Measurements from ENCODE around the gene FYN.

FYN gene

DNA sequence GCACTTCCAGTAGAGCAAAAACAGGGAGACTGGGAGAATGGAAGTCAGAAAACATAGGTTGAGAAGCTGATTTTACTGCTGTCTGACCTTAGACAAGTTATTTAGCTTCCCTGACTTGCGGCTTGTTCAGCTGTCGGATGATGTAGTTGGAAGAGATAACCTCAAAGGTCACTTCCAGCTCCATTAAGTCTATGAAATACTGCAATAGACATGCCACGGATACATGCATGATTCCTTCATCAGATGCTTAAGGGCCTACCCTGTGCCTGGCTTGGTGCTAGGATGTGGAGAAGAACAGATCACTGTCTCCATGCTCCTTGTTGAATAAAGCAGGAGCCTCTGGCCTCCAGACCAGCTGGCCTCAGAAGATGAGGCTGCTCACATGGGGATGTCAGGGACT, 43.7 kb downstream of the FYN start:
- DNase-seq: no peak

- DNase-seq: no peak
These were observed 44.4 kb downstream of the FYN start for GRCh38 chr6:111828809-111829208.

DNA sequence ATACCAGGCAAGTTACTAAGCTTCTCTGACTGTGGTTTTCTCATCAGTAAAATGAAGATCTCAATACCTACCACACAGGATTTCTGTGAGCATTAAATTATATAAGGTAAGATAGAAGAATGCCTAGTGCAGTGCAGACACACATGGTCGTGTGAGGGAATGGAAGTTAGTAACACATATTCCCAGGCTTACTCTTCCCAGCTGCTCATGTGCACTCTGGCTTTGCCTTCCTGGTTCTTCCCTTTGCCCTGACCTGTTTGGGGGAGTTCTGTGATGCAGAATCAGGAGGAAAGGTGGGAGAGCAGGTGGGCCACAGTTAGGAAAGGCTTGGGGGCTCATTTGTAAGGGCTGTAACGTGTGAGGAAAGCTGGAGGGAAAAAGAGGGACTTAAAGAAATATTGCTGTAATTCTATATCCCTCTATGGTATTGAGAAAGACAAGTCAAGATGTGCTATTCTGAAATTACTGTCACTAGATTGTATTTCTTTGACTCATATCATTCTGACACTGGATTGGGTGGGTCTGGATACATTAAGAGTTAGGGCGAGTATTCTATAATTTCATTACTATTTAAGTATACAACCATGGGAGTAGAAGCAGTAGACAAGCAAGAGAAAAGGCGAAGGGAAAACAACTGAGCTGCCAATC, 47.7 kb downstream of the FYN start:
- DNase-seq: no peak

GRCh38 chr6:111824608-111825337, 48.5 kb downstream of the FYN start:
- no peak for DNase-seq

DNA sequence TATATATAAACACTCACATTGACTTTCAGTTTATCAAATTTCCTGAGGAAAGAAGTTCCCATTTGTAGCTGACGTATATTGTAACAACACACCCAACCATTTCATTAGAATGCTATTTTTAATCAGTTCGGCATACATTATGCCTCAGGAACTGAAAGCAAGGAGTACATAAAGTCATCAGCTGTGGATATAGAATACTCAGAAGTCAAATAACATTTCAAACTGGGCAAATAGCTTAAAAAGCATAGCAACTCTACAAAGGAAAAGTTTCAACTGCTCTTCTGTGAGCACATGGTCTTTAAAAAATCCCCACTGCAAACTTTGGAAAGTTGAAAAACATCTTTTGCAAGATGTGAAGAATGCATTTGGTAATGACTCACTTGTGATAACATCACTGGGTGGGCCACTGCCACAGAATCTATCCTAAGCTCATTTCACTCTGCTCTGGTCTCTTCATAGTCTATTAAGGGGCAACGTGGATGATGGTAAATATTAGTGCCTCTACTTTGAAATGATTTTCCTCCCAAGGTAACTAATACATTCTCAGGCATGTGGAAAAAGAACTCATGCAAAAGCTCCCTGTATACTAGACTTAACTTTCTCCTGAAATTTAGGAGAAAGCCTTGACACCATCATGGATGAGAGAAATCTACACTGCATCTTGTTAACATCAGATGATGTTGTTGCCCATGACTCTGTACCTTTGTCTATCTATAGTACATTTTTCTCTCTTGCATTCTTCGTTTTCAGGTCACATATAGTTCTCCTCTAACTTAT, 49.2 kb downstream of the FYN start:
- DNase-seq: peak; percentile 62

DNA sequence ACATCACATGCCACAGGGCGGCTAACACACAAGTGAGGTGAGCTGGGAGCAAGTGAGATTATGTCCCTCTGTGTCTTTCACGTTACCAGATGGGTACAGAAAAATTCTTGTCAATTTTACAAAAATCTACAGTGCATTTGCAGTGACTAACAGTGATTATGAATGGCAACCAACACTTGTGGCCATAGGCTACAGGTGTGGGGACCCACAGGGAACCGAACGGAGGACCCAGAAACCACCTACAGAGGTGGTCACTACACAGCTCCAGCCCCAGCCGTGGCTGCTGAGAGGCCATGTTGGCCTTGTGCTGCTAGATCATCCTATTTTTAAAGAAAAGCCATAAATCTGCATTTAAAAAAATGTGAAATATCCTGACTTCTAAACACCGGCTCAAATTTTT, 50.2 kb downstream of the FYN start:
- DNase-seq: no peak

- DNase-seq: no peak
These were observed 53.8 kb downstream of the FYN start for GRCh38 chr6:111819458-111819857.

DNA sequence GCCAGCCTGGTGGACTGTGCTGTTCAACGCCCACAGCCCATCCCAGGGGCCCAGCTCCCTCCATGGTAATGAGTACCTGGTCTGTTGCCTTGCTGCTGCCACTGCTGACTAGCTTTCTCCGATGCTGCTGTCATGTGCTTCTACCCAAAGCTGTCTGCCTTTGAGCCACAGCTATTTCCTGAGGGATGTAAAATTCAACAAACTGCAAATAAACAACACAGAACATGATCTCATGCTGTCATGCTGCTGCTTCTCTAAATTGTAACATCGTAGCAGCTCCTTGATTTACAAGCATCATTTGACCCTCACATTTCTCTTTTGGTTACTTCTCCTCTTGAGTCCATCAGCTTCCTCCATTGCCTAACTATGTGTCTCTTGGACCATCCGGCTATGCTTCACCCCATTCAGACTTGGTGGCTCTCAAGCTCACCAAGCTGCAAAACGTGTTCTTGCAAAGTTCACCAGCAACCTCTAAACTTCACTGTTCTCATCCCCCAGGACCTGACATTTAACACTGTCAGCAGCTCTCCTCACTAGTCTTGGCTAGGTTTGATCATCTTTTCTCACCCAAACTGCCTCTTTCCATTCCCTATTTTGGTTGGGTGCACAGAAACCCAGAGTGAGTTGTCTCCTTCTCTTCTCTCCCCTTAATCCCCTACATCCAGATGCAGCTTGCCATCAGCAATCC, 54.6 kb downstream of the FYN start:
- DNase-seq: no peak

- DNase-seq: no peak
These were observed 55.7 kb downstream of the FYN start for GRCh38 chr6:111817451-111818120.

GRCh38 chr6:111813677-111814310, 59.5 kb downstream of the FYN start:
- no peak for DNase-seq

- no peak for DNase-seq
These were observed 60.0 kb downstream of the FYN start for GRCh38 chr6:111813237-111813636.

- peak; percentile 47 for DNase-seq
These were observed 60.9 kb downstream of the FYN start for GRCh38 chr6:111812060-111813038.

GRCh38 chr6:111810294-111811131, 62.7 kb downstream of the FYN start:
- peak; percentile 49 for DNase-seq

DNA sequence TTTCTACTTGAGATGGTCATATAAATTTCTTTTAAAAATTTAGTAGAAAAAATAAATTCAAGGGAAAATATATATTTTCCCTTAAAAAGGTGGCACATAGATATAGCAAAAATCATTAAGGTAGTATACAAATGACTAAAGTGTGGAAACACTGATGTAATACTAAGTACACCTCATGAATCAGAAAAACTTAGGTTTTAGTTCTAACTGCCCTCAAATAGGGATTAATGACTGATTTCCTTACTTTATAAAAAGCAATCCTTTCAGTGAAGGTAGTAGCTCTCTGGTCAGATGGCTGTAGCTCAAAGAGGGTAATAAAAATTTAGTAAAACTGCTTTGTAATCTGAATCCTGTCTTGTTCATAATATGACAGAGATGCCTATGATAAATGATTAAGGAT, 63.5 kb downstream of the FYN start:
- no peak for DNase-seq

GRCh38 chr6:111809264-111809663, 64.0 kb downstream of the FYN start:
- no peak for DNase-seq

- peak; percentile 45 for DNase-seq
These were observed 64.8 kb downstream of the FYN start for GRCh38 chr6:111808493-111808892.

DNA sequence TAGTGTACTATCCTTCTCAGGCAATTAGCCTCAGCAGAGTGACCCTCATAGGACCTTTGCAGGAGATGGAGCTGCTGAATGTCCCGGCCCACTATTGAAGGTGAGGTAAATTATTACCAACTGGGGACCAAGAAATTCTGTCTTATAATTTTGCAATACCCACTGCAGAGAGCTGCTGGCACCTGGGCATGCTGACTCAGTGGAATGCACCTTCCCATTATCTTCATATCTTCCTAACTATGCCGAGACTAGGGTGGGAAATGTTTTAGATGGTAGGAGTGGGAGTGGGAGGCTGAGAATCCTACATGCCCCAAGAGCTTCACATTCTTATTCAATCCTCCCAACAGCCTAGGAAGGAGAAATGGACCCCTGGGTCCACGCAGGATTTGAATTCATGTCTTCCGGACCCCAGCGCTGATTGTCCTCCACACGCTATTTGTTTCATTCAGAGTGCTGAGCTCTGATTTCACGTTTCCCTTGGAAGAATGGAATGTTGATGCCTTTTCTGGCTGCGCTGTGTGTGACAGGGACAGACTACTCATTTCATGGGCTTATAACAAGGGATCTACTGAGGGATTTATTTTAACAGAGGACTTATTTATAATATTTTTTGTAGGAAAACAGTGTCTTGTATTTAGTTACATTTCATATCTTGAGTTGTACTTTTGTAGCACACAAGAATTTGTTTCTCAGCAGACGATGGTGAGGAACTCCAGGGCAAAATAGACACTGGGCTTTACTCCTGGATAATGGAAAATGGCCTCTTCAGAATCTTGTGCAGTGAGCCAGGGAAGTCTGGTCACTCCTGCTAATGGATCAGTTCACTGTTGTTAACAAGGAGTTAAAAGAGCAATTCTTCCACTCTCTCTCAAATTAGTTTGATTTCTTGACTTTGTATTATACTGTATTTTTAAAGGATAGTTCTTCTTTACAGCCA, 66.4 kb downstream of the FYN start:
- no peak for DNase-seq

DNA sequence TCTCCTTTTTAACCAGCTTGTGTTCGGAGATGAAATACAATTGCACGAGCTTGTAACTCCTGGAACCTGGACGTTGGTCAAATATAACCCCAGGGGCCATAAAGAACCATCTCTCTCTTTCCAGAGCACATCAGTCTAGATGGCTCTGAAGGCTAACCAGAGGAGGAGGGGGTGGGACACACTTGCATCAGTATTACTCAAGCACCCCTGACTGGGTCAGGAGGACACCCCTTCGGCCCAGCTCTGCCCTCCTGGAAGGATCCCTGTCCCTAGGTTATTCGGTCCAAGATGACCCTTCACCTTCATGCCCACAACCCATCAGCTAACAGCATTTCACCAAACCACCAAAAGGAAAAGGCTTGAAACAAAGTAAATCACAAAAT, 67.1 kb downstream of the FYN start:
- no peak for DNase-seq

All from CD4-positive, alpha-beta T cell treated with Interleukin-12 subunit alpha and Interleukin-12 subunit beta, for 1 hour (primary cell).